ENCODE data around the gene CDK7.
A peak's percentile ranks its signal among the peaks of the same experiment; 100 is the strongest.
"Not testable (repeated sequence)": the region's sequence is repeated elsewhere in the genome, so short reads cannot be mapped to it uniquely, and the experiment has no call there.

Gene CDK7

GRCh38 chr5:69234457-69235268 is at the start of gene CDK7:
Gene CDK7 (plus strand): TSS chr5:69234886. CDS start chr5:69234976, 90 bp downstream.
- DNase-seq = peak; percentile 94

- DNase-seq = no peak
Measured at GRCh38 chr5:69187342-69187741, 47.3 kb upstream of the CDK7 start.

- no peak for DNase-seq
Measured at GRCh38 chr5:69188811-69189161, 45.9 kb upstream of the CDK7 start.

GRCh38 chr5:69189162-69190086 is 45.3 kb upstream of the CDK7 start, which contains the start of gene CENPH:
Gene CENPH (plus strand): TSS chr5:69189583. CDS start chr5:69189635, 52 bp downstream.
- peak; percentile 88 for DNase-seq

- no peak for DNase-seq
Measured at GRCh38 chr5:69202497-69202896, 32.2 kb upstream of the CDK7 start.

- DNase-seq = no peak
Measured at GRCh38 chr5:69206528-69207190, 28.0 kb upstream of the CDK7 start.

GRCh38 chr5:69209602-69210001 is 25.1 kb upstream of the CDK7 start:
- no peak for DNase-seq

GRCh38 chr5:69211200-69211599 is 23.5 kb upstream of the CDK7 start:
- no peak for DNase-seq

GRCh38 chr5:69212022-69212421 is 22.7 kb upstream of the CDK7 start:
- DNase-seq = no peak

GRCh38 chr5:69213513-69214215 is 21.0 kb upstream of the CDK7 start:
- no peak for DNase-seq

- no peak for DNase-seq
Measured at GRCh38 chr5:69217151-69217511, 17.6 kb upstream of the CDK7 start.

GRCh38 chr5:69217548-69218526 is 16.8 kb upstream of the CDK7 start:
- DNase-seq = peak; percentile 89

- no peak for DNase-seq
Measured at GRCh38 chr5:69219939-69220338, 14.7 kb upstream of the CDK7 start.

GRCh38 chr5:69220371-69220770 is 14.3 kb upstream of the CDK7 start:
- DNase-seq = not testable (repeated sequence)

GRCh38 chr5:69220833-69221232 is 13.9 kb upstream of the CDK7 start:
- DNase-seq = not testable (repeated sequence)

- no peak for DNase-seq
Measured at GRCh38 chr5:69224520-69224919, 10.2 kb upstream of the CDK7 start.

GRCh38 chr5:69225860-69226259 is 8.8 kb upstream of the CDK7 start:
- no peak for DNase-seq

GRCh38 chr5:69230181-69230580 is 4.5 kb upstream of the CDK7 start:
- DNase-seq = no peak

- DNase-seq = no peak
Measured at GRCh38 chr5:69231281-69231680, 3.4 kb upstream of the CDK7 start.

GRCh38 chr5:69231851-69232250 is 2.8 kb upstream of the CDK7 start:
- peak; percentile 66 for DNase-seq

GRCh38 chr5:69236733-69237132 is 2.0 kb downstream of the CDK7 start:
- not testable (repeated sequence) for DNase-seq

All from NCI-H2029 (cell line).